ENCODE data around the gene DKK2.

DKK2 gene

GRCh38 chr4:107035819-107036583 lies at the start of gene DKK2:
TSS of gene DKK2 (minus strand) at chr4:107036313. CDS start at chr4:107035591, 722 bp downstream.
- no peak for DNase-seq (ENCODE audit: low read depth)

- DNase-seq (ENCODE audit: low read depth): no peak
These were observed 41.1 kb upstream of the DKK2 start for GRCh38 chr4:107077192-107077591.

DNA sequence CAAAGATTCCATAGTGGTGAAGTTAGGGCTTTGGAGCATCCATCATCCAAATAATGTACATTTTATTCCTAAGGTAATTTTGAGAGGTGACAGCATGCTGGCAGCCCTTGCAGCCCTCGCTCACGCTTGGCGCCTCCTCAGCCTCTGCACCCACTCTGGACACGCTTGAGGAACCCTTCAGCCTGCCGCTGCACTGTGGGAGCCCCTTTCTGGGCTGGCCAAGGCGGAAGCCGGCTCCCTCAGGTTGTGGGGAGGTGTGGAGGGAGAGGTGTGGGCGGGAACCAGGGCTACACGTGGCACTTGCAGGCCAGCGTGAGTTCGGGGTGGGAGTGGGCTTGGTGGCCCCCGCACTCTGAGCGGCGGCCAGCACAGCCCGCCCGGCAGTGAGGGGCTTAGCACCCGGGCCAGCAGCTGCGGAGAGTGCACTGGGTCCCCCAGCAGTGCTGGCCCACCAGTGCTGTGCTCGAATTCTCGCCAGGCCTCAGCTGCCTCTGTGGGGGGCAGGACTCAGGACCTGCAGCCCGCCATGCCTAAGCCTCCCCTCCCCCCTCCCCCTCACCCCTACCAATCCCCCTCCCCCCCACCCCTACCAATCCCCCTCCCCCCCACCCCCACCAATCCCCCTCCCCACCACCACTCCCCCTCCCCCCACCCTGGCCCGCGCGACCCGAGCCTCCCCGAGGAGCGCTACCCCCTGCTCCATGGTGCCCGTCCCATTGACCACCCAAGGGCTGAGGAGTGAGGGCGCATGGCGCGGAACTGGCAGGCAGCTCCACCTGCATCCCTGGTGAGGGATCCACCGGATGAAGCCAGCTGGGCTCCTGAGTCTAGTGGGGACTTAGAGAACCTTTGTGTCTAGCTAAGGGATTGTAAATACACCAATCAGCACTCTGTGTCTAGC lies 37.0 kb upstream of the DKK2 start:
- no peak for DNase-seq (ENCODE audit: low read depth)

DNA sequence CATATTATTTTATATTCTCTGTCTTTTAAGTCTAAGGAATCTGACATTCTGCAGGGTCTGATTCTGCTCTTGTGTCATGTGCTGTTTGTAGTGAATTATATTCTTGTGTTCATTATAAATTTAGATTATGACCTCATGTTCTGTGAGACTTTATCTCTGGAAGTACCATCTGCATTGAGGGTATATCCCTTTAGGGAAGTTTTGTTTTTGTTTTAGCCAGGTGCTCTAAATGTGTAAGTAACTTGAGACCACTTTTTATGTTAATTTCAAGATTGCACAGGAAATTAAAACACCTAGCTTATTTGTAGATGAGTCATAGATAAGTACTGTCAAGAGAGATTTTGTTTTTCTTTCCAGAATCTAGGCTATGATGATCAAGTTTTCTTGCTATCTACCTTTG lies 35.0 kb upstream of the DKK2 start:
- DNase-seq (ENCODE audit: low read depth): no peak

DNA sequence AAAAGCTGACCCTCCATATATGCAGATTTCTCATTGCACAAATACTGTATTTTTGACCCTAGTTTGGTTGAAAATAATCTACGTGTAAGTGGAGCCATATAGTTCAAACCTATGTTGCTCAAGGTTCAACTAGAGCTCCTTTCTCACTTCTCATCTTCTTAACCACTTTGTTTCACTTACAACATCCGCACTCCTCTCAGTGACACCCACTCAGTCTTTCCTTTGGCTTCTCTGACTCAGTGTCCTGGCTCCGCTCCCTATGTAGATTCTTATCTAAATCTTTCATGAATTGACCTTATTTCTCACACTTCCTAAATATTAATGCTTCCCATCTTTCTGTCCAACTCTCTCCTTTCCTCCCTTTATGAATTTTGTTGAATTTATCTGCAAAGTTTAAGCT lies 32.9 kb upstream of the DKK2 start:
- DNase-seq (ENCODE audit: low read depth): peak; percentile 30

- DNase-seq (ENCODE audit: low read depth): no peak
These were observed 32.0 kb upstream of the DKK2 start for GRCh38 chr4:107068116-107068515.

DNA sequence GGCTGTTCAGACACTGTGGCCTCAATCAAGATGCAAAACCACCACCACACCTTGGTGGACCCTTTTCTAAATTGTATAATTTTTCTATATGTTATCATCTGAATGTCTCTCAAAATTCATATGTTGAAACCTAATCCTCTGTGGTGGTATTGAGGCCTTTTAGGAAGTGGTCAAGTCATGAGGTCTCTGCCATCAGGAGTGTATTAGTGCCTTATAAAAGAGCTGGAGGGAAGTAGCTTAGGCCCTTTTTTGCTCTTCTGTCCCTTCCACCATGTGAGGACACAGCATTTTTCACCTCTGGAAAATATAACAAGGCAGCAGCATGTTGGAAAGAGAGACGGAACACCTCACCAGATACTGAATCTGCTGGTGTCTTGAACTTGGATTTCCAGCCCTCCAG lies 30.5 kb upstream of the DKK2 start:
- no peak for DNase-seq (ENCODE audit: low read depth)

DNA sequence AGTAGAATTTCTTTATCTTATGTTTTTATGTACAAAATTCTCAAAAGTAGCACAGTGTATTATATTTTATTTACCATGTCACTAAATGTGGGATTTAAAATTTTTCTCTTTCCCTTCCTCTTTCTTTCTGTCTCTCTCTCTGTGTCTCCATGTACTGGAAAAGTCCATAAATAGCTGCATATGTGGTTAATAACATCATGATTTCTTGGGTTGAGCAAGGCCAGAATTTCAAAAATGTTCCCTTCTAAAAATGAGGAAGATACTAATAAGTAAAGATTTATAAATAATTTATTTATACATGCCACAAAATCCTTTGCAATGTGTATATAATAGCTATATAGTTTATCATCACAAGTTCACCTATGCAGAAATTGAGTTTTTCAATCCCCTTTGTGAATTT lies 29.1 kb upstream of the DKK2 start:
- no peak for DNase-seq (ENCODE audit: low read depth)

DNA sequence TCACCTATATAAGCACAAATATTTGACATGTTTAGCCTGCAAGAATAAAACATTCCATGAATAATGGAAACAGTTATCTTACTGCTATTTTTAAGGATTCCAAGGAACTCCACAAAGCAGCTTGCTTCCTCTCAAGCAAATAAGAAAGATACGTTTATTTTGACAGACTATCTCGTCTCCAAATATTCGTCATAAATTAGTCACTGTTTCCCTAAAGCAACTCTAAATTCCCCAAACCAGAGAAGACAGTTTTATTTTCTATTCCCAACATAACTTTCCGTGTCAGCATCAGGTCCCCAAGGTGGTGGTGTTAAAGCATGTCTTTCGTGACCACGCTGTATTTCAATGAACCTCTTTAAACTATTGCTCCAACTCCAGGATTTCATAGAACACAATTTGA lies 24.3 kb upstream of the DKK2 start:
- no peak for DNase-seq (ENCODE audit: low read depth)

DNA sequence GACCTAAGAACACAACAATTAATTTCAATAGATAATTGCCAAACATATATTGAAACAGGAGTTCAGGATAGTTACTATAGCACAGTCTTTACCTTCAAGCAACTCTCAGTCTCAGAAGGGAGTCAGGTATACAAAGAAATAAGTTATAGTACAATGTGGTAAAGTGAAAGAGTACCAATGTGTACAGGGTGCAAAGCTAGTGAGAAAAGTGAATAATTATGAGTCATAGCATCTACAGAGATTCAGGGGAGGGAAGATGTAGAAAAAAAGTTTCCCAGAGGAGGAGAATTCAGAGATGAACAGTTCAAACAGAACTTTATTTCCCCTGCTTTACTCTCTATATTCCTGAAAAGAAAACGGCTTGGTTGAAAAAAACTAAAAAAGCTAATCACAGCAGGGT lies 22.7 kb upstream of the DKK2 start:
- DNase-seq (ENCODE audit: low read depth): no peak

- DNase-seq (ENCODE audit: low read depth): no peak
These were observed 14.5 kb upstream of the DKK2 start for GRCh38 chr4:107050525-107051135.

DNA sequence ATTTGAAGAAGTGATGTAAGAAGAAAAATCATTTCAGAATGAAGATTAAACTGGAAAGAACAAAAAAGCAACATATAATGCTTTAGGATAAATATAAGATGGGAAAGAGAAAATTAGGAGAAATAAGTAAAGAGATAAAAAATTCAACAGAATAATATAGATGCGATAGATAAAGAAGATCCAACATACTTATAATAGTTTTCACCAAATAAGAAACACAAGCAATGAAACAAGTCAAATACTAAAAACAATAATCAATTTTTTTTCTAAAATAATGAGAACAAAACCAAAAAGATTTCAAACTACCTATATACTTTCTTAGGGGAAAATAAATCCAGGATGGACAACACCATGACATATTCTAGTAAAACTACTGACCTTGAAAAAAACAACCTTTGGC lies 10.1 kb upstream of the DKK2 start:
- no peak for DNase-seq (ENCODE audit: low read depth)

- no peak for DNase-seq (ENCODE audit: low read depth)
These were observed 8.1 kb upstream of the DKK2 start for GRCh38 chr4:107044170-107044569.

DNA sequence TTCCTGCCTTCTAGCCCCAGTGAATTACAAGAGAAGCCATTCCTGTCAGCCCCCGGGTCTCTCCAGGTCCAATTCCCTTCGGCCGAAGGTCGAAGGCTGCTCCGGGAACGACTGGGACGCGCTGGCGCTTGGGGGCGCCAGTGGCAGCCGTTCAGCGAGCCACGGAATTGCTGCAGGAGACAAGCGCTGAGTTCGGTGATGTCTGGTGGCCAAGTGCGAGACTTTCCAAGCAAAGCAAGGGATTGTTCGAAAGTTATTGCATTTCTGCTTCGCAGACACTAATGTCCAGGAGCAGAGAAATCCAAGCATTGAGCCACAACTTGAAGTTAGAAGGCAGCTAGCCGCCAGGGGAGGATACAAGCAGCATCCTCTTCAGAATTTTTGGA lies 1.1 kb upstream of the DKK2 start:
- no peak for DNase-seq (ENCODE audit: low read depth)

GRCh38 chr4:107036584-107037198 lies 578 bp upstream of the DKK2 start:
- DNase-seq (ENCODE audit: low read depth): no peak

GRCh38 chr4:107034996-107035818 lies 906 bp downstream of the DKK2 start:
- no peak for DNase-seq (ENCODE audit: low read depth)

- DNase-seq (ENCODE audit: low read depth): no peak
These were observed 1.8 kb downstream of the DKK2 start for GRCh38 chr4:107034091-107034995.

DNA sequence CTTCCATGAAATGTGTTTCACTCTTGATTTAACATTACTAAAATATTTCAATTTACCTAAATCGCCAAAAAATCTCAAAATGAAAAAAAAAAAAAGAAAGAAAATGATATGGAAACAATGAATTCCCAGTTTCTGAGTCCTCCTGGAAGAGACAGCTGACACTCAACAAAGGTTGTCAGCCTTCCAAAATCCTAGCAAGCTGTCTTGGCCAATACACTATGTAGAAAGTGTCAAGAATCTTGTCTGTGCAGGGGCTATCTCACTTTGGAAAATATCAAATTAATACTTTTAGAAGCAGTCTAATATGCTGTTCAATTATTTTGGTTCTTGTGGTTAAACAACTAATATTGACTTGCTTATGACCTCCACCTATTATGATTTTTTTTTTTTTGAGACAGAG lies 8.7 kb downstream of the DKK2 start:
- no peak for DNase-seq (ENCODE audit: low read depth)

GRCh38 chr4:107018344-107018735 lies 17.8 kb downstream of the DKK2 start:
- DNase-seq (ENCODE audit: low read depth): no peak

All from stromal cell of bone marrow (primary cell).